Measurements from ENCODE around the gene ALPK1.
A peak's percentile ranks its signal among the peaks of the same experiment; 100 is the strongest.

Gene ALPK1

DNA sequence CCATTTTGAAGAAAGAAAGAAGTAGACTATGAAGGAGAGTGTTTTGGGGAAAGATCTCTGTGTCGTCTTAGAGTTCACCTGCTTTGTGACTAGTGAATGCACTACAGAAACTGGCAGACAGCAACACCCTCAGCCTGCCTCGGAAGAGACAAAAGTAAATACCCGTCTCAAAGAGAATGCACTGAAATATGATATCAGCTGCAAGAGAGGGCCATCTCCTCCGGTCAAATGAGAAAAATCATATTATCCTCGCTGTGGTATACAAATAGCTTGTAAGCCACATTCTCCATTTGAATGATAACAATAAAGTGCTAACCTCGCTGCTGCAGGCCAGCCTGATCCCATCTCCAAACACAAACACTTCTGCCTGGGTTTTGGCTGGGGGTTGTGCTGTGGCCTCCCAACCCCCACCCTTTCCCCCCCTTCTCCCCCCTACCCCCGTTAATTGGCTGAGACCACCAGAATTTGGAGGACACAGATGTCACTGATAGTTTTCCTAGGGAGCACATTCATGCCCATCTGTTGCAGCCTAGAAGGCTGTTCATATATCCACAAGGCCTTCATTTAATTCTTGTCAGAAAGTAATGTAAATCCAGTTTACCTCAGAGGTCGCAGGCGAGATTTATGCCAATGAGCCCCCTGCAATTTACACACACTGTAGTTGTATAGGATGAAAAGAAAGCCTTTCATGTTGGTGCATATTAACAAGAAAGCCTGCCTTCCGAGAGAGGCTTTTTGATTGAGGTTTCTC is 46.3 kb downstream of the ALPK1 start:
- H3K36me3 Mint-ChIP-seq (ENCODE audit: low read depth): no peaks in the 10 kb centered on the region
- no peaks in the 10 kb centered on the region for H3K9me3 Mint-ChIP-seq
- TF ChIP-seq, protein P1, sequence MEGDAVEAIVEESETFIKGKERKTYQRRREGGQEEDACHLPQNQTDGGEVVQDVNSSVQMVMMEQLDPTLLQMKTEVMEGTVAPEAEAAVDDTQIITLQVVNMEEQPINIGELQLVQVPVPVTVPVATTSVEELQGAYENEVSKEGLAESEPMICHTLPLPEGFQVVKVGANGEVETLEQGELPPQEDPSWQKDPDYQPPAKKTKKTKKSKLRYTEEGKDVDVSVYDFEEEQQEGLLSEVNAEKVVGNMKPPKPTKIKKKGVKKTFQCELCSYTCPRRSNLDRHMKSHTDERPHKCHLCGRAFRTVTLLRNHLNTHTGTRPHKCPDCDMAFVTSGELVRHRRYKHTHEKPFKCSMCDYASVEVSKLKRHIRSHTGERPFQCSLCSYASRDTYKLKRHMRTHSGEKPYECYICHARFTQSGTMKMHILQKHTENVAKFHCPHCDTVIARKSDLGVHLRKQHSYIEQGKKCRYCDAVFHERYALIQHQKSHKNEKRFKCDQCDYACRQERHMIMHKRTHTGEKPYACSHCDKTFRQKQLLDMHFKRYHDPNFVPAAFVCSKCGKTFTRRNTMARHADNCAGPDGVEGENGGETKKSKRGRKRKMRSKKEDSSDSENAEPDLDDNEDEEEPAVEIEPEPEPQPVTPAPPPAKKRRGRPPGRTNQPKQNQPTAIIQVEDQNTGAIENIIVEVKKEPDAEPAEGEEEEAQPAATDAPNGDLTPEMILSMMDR (IDR thresholded peaks at IDR 0.05; ENCODE audit: unreplicated experiment in 3 of 3): no peak
- no peaks in the 10 kb centered on the region for H3K27me3 Mint-ChIP-seq (ENCODE audit: low read depth)
- peaks cover 18% of the 10 kb centered on the region for H3K4me1 Mint-ChIP-seq
- H3K27ac Mint-ChIP-seq: no peak overlapping the region
- H3K4me3 Mint-ChIP-seq: no peak overlapping the region

DNA sequence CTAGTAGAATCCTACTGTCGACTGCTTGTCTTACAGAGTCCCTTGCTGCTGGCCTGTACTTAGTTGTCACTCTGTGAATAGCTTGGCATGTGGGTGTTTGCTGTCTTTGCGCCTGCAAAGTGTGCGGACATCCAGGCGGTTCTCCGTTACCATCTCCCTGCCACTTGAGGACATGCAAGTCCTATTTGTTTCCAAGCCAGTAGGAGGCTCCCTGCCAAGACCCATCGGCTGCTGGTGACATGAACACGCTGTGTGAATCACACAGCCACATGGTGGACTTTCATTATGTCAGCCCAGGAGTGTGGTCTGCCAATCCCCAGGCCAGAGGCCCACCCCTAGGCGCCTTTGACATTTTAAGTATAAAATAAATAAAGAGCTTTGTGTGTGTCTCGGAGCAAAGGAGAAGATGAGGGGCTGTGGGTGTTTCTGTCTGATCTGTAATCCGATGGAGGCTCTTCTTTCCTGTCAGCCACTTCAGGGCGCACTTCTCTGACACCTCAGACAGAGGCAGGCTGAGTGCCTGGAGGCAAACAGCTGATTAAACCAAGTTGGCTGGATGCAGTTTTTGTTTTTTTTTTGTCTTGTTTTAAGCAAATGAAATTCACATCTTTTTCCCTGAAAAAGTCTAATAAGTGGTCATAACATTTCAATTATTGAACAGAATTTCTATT is 51.5 kb downstream of the ALPK1 start:
- Mint-ChIP-seq H3K4me3 (no peak overlapping the region), H3K9me3 (no peaks in the 10 kb centered on the region), H3K27ac (peak overlapping the region in 1 of 3 experiments; percentile 24), H3K27me3 (ENCODE audit: low read depth) (no peaks in the 10 kb centered on the region), H3K36me3 (ENCODE audit: low read depth) (no peaks in the 10 kb centered on the region), H3K4me1 (peaks cover 8% of the 10 kb centered on the region)
- TF ChIP-seq, protein P1 (IDR thresholded peaks at IDR 0.05; ENCODE audit: unreplicated experiment in 3 of 3): peak in 1 of 3 experiments; percentile 29

DNA sequence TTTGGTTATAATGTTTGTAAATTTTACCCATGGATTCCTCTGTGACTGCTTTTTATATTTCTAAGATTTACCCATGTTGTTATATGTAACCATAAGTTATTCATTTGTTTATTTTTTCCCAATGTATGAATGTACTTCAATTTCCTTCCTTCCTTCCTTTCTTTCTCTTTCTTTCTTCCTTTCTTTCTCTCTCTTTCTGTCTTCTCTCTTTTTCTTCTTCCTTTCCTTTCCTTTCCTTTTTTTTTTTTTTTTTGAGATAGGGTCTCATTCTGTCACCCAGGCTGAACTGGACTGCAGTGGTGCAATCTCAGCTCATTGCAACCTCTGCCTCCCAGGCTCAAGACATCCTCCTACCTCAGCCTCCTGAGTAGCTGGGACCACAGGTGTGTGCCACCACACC is 55.6 kb downstream of the ALPK1 start:
- Mint-ChIP-seq H3K36me3 (ENCODE audit: low read depth) (peaks cover 9% of the 10 kb centered on the region), H3K27ac (no peak overlapping the region), H3K4me1 (no peaks in the 10 kb centered on the region), H3K9me3 (peaks cover 11% of the 10 kb centered on the region), H3K4me3 (no peak overlapping the region), H3K27me3 (ENCODE audit: low read depth) (no peaks in the 10 kb centered on the region)
- TF ChIP-seq, protein P1 (IDR thresholded peaks at IDR 0.05; ENCODE audit: unreplicated experiment in 3 of 3): no peak

DNA sequence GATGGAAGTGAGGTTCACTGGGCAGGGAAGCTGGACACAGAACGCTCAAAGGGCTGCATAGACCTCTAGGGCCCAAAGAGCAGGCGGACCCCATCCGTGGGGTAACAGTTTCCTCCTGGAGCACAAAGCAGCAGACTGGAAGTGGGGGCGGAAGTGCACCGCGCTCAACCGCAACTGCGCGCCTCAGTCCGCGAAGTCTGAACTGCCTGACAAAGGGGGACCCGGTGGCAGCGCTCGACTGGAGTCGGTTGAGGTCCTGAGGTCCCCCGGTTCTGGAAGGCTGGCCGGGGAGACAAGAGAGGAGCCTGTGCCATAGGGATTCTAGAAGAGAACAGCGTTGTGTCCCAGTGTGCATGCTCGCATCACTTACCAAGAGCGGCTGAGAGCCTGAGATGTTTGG is 58.5 kb downstream of the ALPK1 start:
- no peaks in the 10 kb centered on the region for H3K27me3 Mint-ChIP-seq (ENCODE audit: low read depth)
- TF ChIP-seq, protein P1 (IDR thresholded peaks at IDR 0.05; ENCODE audit: unreplicated experiment in 3 of 3): no peak
- no peak overlapping the region for H3K4me3 Mint-ChIP-seq
- H3K4me1 Mint-ChIP-seq: no peaks in the 10 kb centered on the region
- peaks cover 18% of the 10 kb centered on the region for H3K36me3 Mint-ChIP-seq (ENCODE audit: low read depth)
- peaks cover 22% of the 10 kb centered on the region for H3K9me3 Mint-ChIP-seq
- H3K27ac Mint-ChIP-seq: no peak overlapping the region

DNA sequence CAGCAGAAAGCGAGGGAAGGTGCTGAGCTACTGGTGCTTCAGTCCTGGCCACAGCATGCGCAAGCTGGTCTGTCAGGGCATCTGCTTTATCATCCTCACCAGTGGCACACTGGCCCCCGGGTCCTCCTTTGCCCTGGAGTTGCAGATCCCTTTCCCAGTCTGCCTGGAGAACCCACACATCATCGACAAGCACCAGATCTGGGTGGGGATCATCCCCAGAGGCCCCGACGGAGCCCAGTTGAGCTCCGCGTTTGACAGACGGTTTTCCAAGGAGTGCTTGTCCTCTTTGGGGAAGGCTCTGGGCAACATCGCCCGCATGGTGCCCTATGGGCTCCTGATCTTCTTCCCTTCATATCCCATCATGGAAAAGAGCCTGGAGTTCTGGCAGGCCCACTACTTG is 60.3 kb downstream of the ALPK1 start:
- peaks cover 31% of the 10 kb centered on the region for H3K36me3 Mint-ChIP-seq (ENCODE audit: low read depth)
- H3K9me3 Mint-ChIP-seq: peaks cover 36% of the 10 kb centered on the region
- no peaks in the 10 kb centered on the region for H3K4me1 Mint-ChIP-seq
- H3K27ac Mint-ChIP-seq: no peak overlapping the region
- TF ChIP-seq, protein P1 (IDR thresholded peaks at IDR 0.05; ENCODE audit: unreplicated experiment in 3 of 3): no peak
- no peak overlapping the region for H3K4me3 Mint-ChIP-seq
- no peaks in the 10 kb centered on the region for H3K27me3 Mint-ChIP-seq (ENCODE audit: low read depth)

All from nephron (organoid).